Peyer's patch (tissue), 4 donors: ENCODE results near the gene NOD1.

Experiments used
- CTCF ChIP-seq, 6 experiments: fragments of 450-650 bp in 4 of 6; fragments of 200-600 bp in 2 of 6; sonication (generic) in 1 of 6; IDR thresholded peaks; one replicate each; pipeline ENCODE4 v1.5.1; 2017 to 2019; ENCODE audit warnings: antibody characterized with exemption in 6 of 6, mild to moderate bottlenecking in 3 of 6, moderate library complexity in 1 of 6
- POLR2A ChIP-seq, 2 donors: fragments of 450-650 bp; IDR thresholded peaks; one replicate each; pipeline ENCODE4 v1.5.1; 2017; ENCODE audit warnings: antibody characterized with exemption in 2 of 2, mild to moderate bottlenecking in 2 of 2, moderate library complexity in 2 of 2

GRCh38 chr7:30430276-30430675 is 48.3 kb downstream of the NOD1 start:
- no peak for TF ChIP-seq CTCF (IDR thresholded peaks at IDR 0.05)
- TF ChIP-seq POLR2A (IDR thresholded peaks at IDR 0.05): no peak
